Measurements from ENCODE around the gene KIAA1755.

- TF ChIP-seq TAF1 (IDR thresholded peaks at IDR 0.05; ENCODE audit: borderline replicate concordance, low read depth, low read length) (no peak), EZH2phosphoT487 (IDR thresholded peaks at IDR 0.05; ENCODE audit: borderline replicate concordance, low read depth) (no peak), REST (IDR thresholded peaks at IDR 0.05; ENCODE audit: low read depth, low read length) (no peak)
Observed at GRCh38 chr20:38170219-38170825, 90.2 kb downstream of the KIAA1755 start.

Measured in SK-N-SH (cell line).